ENCODE results near the gene OR5AU1. TPM values are rescaled to one million over a fixed set of nuclear protein-coding genes. Genes with fewer than 3 reads are reported as not detected.

Gene OR5AU1
- total RNA-seq, 1 experiment from 2014 or later: not detected

- no peak overlapping the region for H2AFZ ChIP-seq (ENCODE audit: low read depth, low read length, poor library complexity, severe bottlenecking)
- POLR2A ChIA-PET: interaction anchor here (2.0 kb wide), 1 partner anchor 94 kb away, joined by 4 read pairs; no protein-coding TSS in a partner anchor
- H3K4me1 ChIP-seq (ENCODE audit: control insufficient read depth in 1 of 2, insufficient read depth in 2 of 2, low read length in 2 of 2): peaks cover 34 to 45% of the 10 kb centered on the region in 2 experiments
Observed at GRCh38 chr14:21108791-21109190, 47.1 kb downstream of the OR5AU1 start.

More at GRCh38 chr14:21108791-21109190, 47.1 kb downstream of the OR5AU1 start:
- Histone ChIP-seq H3K79me2 (ENCODE audit: insufficient read depth, low read length) (no peaks in the 10 kb centered on the region), H3K9ac (ENCODE audit: low read length) (no peak overlapping the region), H3K9me2 (ENCODE audit: insufficient read depth) (no peaks in the 10 kb centered on the region), H3K4me2 (ENCODE audit: low read length) (no peak overlapping the region), H3K36me3 (ENCODE audit: control insufficient read depth in 1 of 2, insufficient read depth in 2 of 2, low read length in 2 of 2) (no peaks in the 10 kb centered on the region), H3K9me3 (ENCODE audit: control insufficient read depth in 1 of 2, insufficient read depth in 1 of 2, low read depth in 1 of 2, low read length in 2 of 2) (no peaks in the 10 kb centered on the region), H3K4me3 (replicated peaks in 1 of 2; ENCODE audit: low read depth in 1 of 2, low read length in 2 of 2) (no peak overlapping the region), H3K27me3 (ENCODE audit: insufficient read depth, low read length) (no peaks in the 10 kb centered on the region), H3K27ac (ENCODE audit: low read depth, low read length) (no peak overlapping the region), H4K20me1 (ENCODE audit: insufficient read depth) (no peaks in the 10 kb centered on the region)
- intact Hi-C loops (cut with micrococcal nuclease): loop anchor here (10.0 kb wide), 1 partner anchor 254 kb away; no protein-coding TSS in a partner anchor
- CTCF ChIA-PET: interaction anchor here (1.0 to 2.4 kb wide), 3 partner anchors 40 to 94 kb away, joined by 3 to 16 read pairs (median 11); no protein-coding TSS in a partner anchor
- no peak for ATAC-seq
- no peak for DNase-seq (ENCODE audit: low read depth, low spot score)
- RAD21 ChIA-PET (ENCODE audit: low non-redundant PET in 1 of 2, low total read pairs in 2 of 2, uncharacterized antibody in 2 of 2, unreplicated experiment in 2 of 2): no interaction called here
- TF ChIP-seq SRF (IDR thresholded peaks at IDR 0.05; ENCODE audit: low read depth): no peak
- no peak for TF ChIP-seq EGR1 (IDR thresholded peaks at IDR 0.05; ENCODE audit: low read depth)
- TF ChIP-seq REST (IDR thresholded peaks at IDR 0.05; ENCODE audit: low read depth): no peak
- BruUV-seq (replicated peaks): no TSS peak

All from HCT116 (cell line).